HPDE6-E6E7 (cell line): ENCODE measurements around the gene SNTB2.
"Not testable (repeated sequence)": the region's sequence is repeated elsewhere in the genome, so short reads cannot be mapped to it uniquely, and the experiment has no call there.

Experiments
- DNase-seq: peaks from one replicate; pipeline ENCODE4 v3.0.0; 2011; ENCODE audit warnings: missing footprints; ENCODE audit errors: extremely low spot score

Gene SNTB2

GRCh38 chr16:69286941-69287713, 100.2 kb downstream of the SNTB2 start:
- no peak for DNase-seq

GRCh38 chr16:69291657-69292056, 104.7 kb downstream of the SNTB2 start:
- not testable (repeated sequence) for DNase-seq

- DNase-seq = no peak
Measured at GRCh38 chr16:69293401-69293800, 106.4 kb downstream of the SNTB2 start.

- DNase-seq = no peak
Measured at GRCh38 chr16:69294051-69294450, 107.1 kb downstream of the SNTB2 start.

GRCh38 chr16:69296771-69297170, 109.8 kb downstream of the SNTB2 start:
- not testable (repeated sequence) for DNase-seq

GRCh38 chr16:69298261-69298660, 111.3 kb downstream of the SNTB2 start:
- DNase-seq = no peak

- DNase-seq = no peak
Measured at GRCh38 chr16:69301187-69301586, 114.2 kb downstream of the SNTB2 start.

- DNase-seq = no peak
Measured at GRCh38 chr16:69301861-69302260, 114.9 kb downstream of the SNTB2 start.

- no peak for DNase-seq
Measured at GRCh38 chr16:69302301-69302700, 115.3 kb downstream of the SNTB2 start.

GRCh38 chr16:69306031-69306430, 119.1 kb downstream of the SNTB2 start:
- DNase-seq = no peak

GRCh38 chr16:69307091-69307490, 120.1 kb downstream of the SNTB2 start:
- no peak for DNase-seq

GRCh38 chr16:69307856-69308255, 120.9 kb downstream of the SNTB2 start:
- no peak for DNase-seq

- no peak for DNase-seq
Measured at GRCh38 chr16:69309316-69309715, 122.4 kb downstream of the SNTB2 start.

GRCh38 chr16:69310653-69311532, 123.9 kb downstream of the SNTB2 start, which contains the start of gene VPS4A:
TSS of gene VPS4A (plus strand) at chr16:69311350. CDS start at chr16:69311512, 162 bp downstream.
- DNase-seq = peak; percentile 98

- peak; percentile 54 for DNase-seq
Measured at GRCh38 chr16:69311533-69312387, 124.8 kb downstream of the SNTB2 start.

GRCh38 chr16:69313469-69313868, 126.5 kb downstream of the SNTB2 start:
- no peak for DNase-seq

GRCh38 chr16:69314534-69314933, 127.6 kb downstream of the SNTB2 start:
- DNase-seq = no peak

- DNase-seq = no peak
Measured at GRCh38 chr16:69315486-69316311, 128.7 kb downstream of the SNTB2 start.

- DNase-seq = no peak
Measured at GRCh38 chr16:69316595-69317034, 129.7 kb downstream of the SNTB2 start.

GRCh38 chr16:69318177-69318910, 131.4 kb downstream of the SNTB2 start:
- DNase-seq = no peak
